Fibroblast of villous mesenchyme (primary cell): ENCODE data around the gene L3MBTL4. TPM values are rescaled to one million over a fixed set of nuclear protein-coding genes. Genes with fewer than 3 reads are reported as not detected.

Experiments
- DNase-seq: peaks from one replicate; pipeline ENCODE4 v3.0.0-alpha.2; 2010; ENCODE audit warnings: low read depth
- H3K4me3 ChIP-seq: 2 replicates; pipeline ENCODE4 v1.5.1; 2011; ENCODE audit warnings: low read depth, mild to moderate bottlenecking, low read length
- CTCF ChIP-seq: IDR thresholded peaks from 2 replicates; pipeline ENCODE4 v1.5.1; 2012; ENCODE audit warnings: low read depth, mild to moderate bottlenecking, low read length; ENCODE audit not compliant: insufficient read depth
- total RNA-seq: library from RNA; depleted of rRNA; stranded (reverse); fragments of >200 nt; gene quantifications from 2 replicates; pipeline ENCODE4 v1.2.3, GENCODE V29; 2012

Gene L3MBTL4
- total RNA-seq, 1 donor = not detected

- no peak for DNase-seq
- TF ChIP-seq CTCF = no peak
- no peak overlapping the region for H3K4me3 ChIP-seq
These were observed 7.7 kb downstream of the L3MBTL4 start for GRCh38 chr18:6406910-6407470.

GRCh38 chr18:6406075-6406909 lies 8.4 kb downstream of the L3MBTL4 start:
- no peak for TF ChIP-seq CTCF
- peak; percentile 4 for DNase-seq
- no peak overlapping the region for H3K4me3 ChIP-seq

GRCh38 chr18:6405237-6406074 lies 9.3 kb downstream of the L3MBTL4 start:
- no peak overlapping the region for H3K4me3 ChIP-seq
- no peak for TF ChIP-seq CTCF
- DNase-seq = no peak

GRCh38 chr18:6404834-6405233 lies 9.9 kb downstream of the L3MBTL4 start:
- no peak for TF ChIP-seq CTCF
- H3K4me3 ChIP-seq = no peak overlapping the region
- DNase-seq = no peak

GRCh38 chr18:6401687-6402086 lies 13.0 kb downstream of the L3MBTL4 start:
- no peak overlapping the region for H3K4me3 ChIP-seq
- DNase-seq = no peak
- TF ChIP-seq CTCF = no peak

- H3K4me3 ChIP-seq = no peak overlapping the region
- no peak for DNase-seq
- TF ChIP-seq CTCF = no peak
These were observed 14.9 kb downstream of the L3MBTL4 start for GRCh38 chr18:6399776-6400175.
